Measurements from ENCODE around the gene HHAT.
A peak's percentile ranks its signal among the peaks of the same experiment; 100 is the strongest.

The HHAT gene

GRCh38 chr1:210315529-210315928 lies 13.2 kb upstream of the HHAT start:
- no peak for TF ChIP-seq MAX (IDR thresholded peaks at IDR 0.05; ENCODE audit: low read depth, low read length)
- TF ChIP-seq CTCF (IDR thresholded peaks at IDR 0.05; ENCODE audit: low read depth, low read length) = no peak
- no peak for TF ChIP-seq POLR2A (IDR thresholded peaks at IDR 0.05; ENCODE audit: extremely low read depth, insufficient read length)
- no peak for TF ChIP-seq MYC (IDR thresholded peaks at IDR 0.05; ENCODE audit: low read depth, low read length)
- no peak overlapping the region for H3K4me3 ChIP-seq (ENCODE audit: low read depth, low read length)
- DNase-seq (ENCODE audit: low read depth) = no peak

- H3K4me3 ChIP-seq (ENCODE audit: low read depth, low read length) = no peak overlapping the region
- no peak for TF ChIP-seq POLR2A (IDR thresholded peaks at IDR 0.05; ENCODE audit: extremely low read depth, insufficient read length)
- no peak for TF ChIP-seq MYC (IDR thresholded peaks at IDR 0.05; ENCODE audit: low read depth, low read length)
- no peak for TF ChIP-seq CTCF (IDR thresholded peaks at IDR 0.05; ENCODE audit: low read depth, low read length)
- no peak for TF ChIP-seq MAX (IDR thresholded peaks at IDR 0.05; ENCODE audit: low read depth, low read length)
- DNase-seq (ENCODE audit: low read depth) = no peak
These were observed 7.6 kb upstream of the HHAT start for GRCh38 chr1:210321131-210321530.

GRCh38 chr1:210321552-210321951 lies 7.2 kb upstream of the HHAT start:
- H3K4me3 ChIP-seq (ENCODE audit: low read depth, low read length) = no peak overlapping the region
- no peak for TF ChIP-seq CTCF (IDR thresholded peaks at IDR 0.05; ENCODE audit: low read depth, low read length)
- no peak for TF ChIP-seq MAX (IDR thresholded peaks at IDR 0.05; ENCODE audit: low read depth, low read length)
- no peak for TF ChIP-seq POLR2A (IDR thresholded peaks at IDR 0.05; ENCODE audit: extremely low read depth, insufficient read length)
- no peak for TF ChIP-seq MYC (IDR thresholded peaks at IDR 0.05; ENCODE audit: low read depth, low read length)
- DNase-seq (ENCODE audit: low read depth) = no peak

- TF ChIP-seq CTCF (IDR thresholded peaks at IDR 0.05; ENCODE audit: low read depth, low read length) = no peak
- TF ChIP-seq MAX (IDR thresholded peaks at IDR 0.05; ENCODE audit: low read depth, low read length) = no peak
- no peak for TF ChIP-seq POLR2A (IDR thresholded peaks at IDR 0.05; ENCODE audit: extremely low read depth, insufficient read length)
- TF ChIP-seq MYC (IDR thresholded peaks at IDR 0.05; ENCODE audit: low read depth, low read length) = no peak
- no peak overlapping the region for H3K4me3 ChIP-seq (ENCODE audit: low read depth, low read length)
- no peak for DNase-seq (ENCODE audit: low read depth)
These were observed 4.7 kb upstream of the HHAT start for GRCh38 chr1:210323957-210324356.

- H3K4me3 ChIP-seq (ENCODE audit: low read depth, low read length) = no peak overlapping the region
- TF ChIP-seq POLR2A (IDR thresholded peaks at IDR 0.05; ENCODE audit: extremely low read depth, insufficient read length) = no peak
- no peak for DNase-seq (ENCODE audit: low read depth)
These were observed 3.6 kb upstream of the HHAT start for GRCh38 chr1:210325026-210325670.

- DNase-seq (ENCODE audit: low read depth) = no peak
- peak overlapping the region; percentile 53 for H3K4me3 ChIP-seq (ENCODE audit: low read depth, low read length)
- TF ChIP-seq POLR2A (IDR thresholded peaks at IDR 0.05; ENCODE audit: extremely low read depth, insufficient read length) (no peak), MAX (IDR thresholded peaks at IDR 0.05; ENCODE audit: low read depth, low read length) (no peak), MYC (IDR thresholded peaks at IDR 0.05; ENCODE audit: low read depth, low read length) (no peak), CTCF (IDR thresholded peaks at IDR 0.05; ENCODE audit: low read depth, low read length) (no peak)
These were observed 513 bp upstream of the HHAT start for GRCh38 chr1:210328032-210328745.
